ENCODE results near the gene NRXN3.

Gene NRXN3

DNA sequence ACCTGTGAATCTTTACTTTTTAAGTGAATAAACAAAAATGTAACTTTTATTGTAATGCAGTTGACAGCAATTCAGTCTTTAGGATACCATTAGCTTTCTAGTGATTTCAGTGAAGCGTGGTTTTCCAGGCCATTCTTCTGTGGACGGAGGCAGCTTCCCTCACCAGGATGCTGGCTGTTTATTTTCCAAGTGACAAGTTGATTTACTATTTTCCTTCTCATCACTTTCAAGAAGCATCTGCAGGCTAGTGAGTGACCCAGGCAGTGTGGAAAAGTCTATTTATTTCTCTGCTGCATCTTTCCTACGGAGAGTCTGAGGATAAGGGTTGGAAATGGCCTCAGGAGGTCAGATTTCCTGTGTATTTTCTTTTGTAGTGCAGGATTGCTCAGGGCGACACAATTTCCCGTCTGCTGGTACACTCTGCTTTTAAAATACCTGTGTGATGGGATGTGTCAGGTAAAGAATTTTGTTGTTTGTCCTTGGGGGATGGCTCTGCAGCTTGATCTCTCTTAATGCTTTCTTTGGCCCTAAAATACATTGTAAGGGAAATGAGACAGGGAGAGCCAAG lies 467.8 kb downstream of the NRXN3 start:
- H3K9me3 ChIP-seq, result no peaks in the 10 kb centered on the region
- in situ Hi-C loops (cut with MboI; ENCODE audit: low sequenced_read_pairs), result no loop called here
- no peaks in the 10 kb centered on the region for H3K36me3 ChIP-seq (replicated peaks)
- no peaks in the 10 kb centered on the region for H3K27me3 ChIP-seq (ENCODE audit: low read depth)
- DNase-seq (ENCODE audit: low spot score in 2 of 2), result no peak
- no peaks in the 10 kb centered on the region for H3K4me1 ChIP-seq
- H3K4me3 ChIP-seq, result no peak overlapping the region

GRCh38 chr14:78638926-78639325 lies 468.8 kb downstream of the NRXN3 start:
- Histone ChIP-seq H3K27me3 (ENCODE audit: low read depth) (no peaks in the 10 kb centered on the region), H3K4me1 (no peaks in the 10 kb centered on the region), H3K36me3 (replicated peaks) (no peaks in the 10 kb centered on the region), H3K4me3 (no peak overlapping the region), H3K9me3 (no peaks in the 10 kb centered on the region)
- in situ Hi-C loops (cut with MboI; ENCODE audit: low sequenced_read_pairs), result no loop called here
- DNase-seq (ENCODE audit: low spot score in 2 of 2), result no peak

- Histone ChIP-seq H3K9me3 (no peaks in the 10 kb centered on the region), H3K36me3 (replicated peaks) (no peaks in the 10 kb centered on the region), H3K4me1 (no peaks in the 10 kb centered on the region), H3K27me3 (ENCODE audit: low read depth) (no peaks in the 10 kb centered on the region), H3K4me3 (no peak overlapping the region)
- no peak for DNase-seq (ENCODE audit: low spot score in 2 of 2)
- in situ Hi-C loops (cut with MboI; ENCODE audit: low sequenced_read_pairs), result no loop called here
Observed at GRCh38 chr14:78644824-78645559, 474.8 kb downstream of the NRXN3 start.

- H3K27me3 ChIP-seq (ENCODE audit: low read depth), result no peaks in the 10 kb centered on the region
- H3K4me1 ChIP-seq, result no peaks in the 10 kb centered on the region
- no peak overlapping the region for H3K4me3 ChIP-seq
- DNase-seq (ENCODE audit: low spot score in 2 of 2), result no peak
- H3K36me3 ChIP-seq (replicated peaks), result no peaks in the 10 kb centered on the region
- H3K9me3 ChIP-seq, result no peaks in the 10 kb centered on the region
- in situ Hi-C loops (cut with MboI; ENCODE audit: low sequenced_read_pairs), result no loop called here
Observed at GRCh38 chr14:78652727-78653126, 482.6 kb downstream of the NRXN3 start.

DNA sequence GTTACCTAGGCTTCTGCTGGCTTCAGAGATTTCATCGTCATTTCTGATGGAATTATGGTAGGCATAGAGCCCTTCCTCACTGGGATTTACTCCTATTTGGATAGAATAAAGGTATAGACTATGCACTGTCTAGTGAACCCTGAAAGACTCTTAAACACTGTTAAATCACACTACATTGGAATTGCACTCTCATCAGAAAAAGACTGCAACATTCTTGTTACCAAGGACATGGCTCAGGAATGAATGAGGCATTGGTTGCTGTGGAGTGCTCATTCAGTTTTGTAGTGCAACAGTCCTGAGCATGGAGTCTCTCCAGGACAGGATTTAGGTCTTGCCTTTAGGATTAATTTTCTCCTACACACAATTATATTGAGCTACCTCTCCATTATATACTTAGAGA lies 483.0 kb downstream of the NRXN3 start:
- Histone ChIP-seq H3K4me1 (no peaks in the 10 kb centered on the region), H3K27me3 (ENCODE audit: low read depth) (no peaks in the 10 kb centered on the region), H3K4me3 (no peak overlapping the region), H3K36me3 (replicated peaks) (no peaks in the 10 kb centered on the region), H3K9me3 (no peaks in the 10 kb centered on the region)
- in situ Hi-C loops (cut with MboI; ENCODE audit: low sequenced_read_pairs), result no loop called here
- DNase-seq (ENCODE audit: low spot score in 2 of 2), result no peak

- Histone ChIP-seq H3K27me3 (ENCODE audit: low read depth) (no peaks in the 10 kb centered on the region), H3K9me3 (no peaks in the 10 kb centered on the region), H3K36me3 (replicated peaks) (no peaks in the 10 kb centered on the region), H3K4me1 (no peaks in the 10 kb centered on the region), H3K4me3 (no peak overlapping the region)
- no peak for DNase-seq (ENCODE audit: low spot score in 2 of 2)
- in situ Hi-C loops (cut with MboI; ENCODE audit: low sequenced_read_pairs), result no loop called here
Observed at GRCh38 chr14:78657451-78657850, 487.3 kb downstream of the NRXN3 start.

DNA sequence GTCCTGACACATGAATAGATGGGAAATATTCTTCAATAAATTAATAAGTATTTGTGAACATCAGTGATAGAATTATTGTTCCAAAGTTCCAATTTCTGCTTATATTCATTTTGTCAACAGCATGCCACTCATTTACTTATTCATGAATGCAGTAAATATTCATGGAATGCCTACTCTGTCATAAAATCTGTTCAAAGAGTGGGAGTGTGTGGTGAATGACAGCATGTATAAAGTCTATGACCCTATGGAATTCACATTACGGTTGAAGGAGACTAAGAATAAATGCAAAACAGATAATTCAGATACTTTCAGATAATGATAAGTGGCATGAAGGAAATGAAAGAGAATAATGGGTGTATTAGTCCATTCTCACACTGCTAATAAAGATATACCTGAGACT lies 494.7 kb downstream of the NRXN3 start:
- H3K4me1 ChIP-seq, result no peaks in the 10 kb centered on the region
- no peaks in the 10 kb centered on the region for H3K27me3 ChIP-seq (ENCODE audit: low read depth)
- H3K9me3 ChIP-seq, result no peaks in the 10 kb centered on the region
- in situ Hi-C loops (cut with MboI; ENCODE audit: low sequenced_read_pairs), result no loop called here
- DNase-seq (ENCODE audit: low spot score in 2 of 2), result no peak
- H3K36me3 ChIP-seq (replicated peaks), result no peaks in the 10 kb centered on the region
- H3K4me3 ChIP-seq, result no peak overlapping the region

DNA sequence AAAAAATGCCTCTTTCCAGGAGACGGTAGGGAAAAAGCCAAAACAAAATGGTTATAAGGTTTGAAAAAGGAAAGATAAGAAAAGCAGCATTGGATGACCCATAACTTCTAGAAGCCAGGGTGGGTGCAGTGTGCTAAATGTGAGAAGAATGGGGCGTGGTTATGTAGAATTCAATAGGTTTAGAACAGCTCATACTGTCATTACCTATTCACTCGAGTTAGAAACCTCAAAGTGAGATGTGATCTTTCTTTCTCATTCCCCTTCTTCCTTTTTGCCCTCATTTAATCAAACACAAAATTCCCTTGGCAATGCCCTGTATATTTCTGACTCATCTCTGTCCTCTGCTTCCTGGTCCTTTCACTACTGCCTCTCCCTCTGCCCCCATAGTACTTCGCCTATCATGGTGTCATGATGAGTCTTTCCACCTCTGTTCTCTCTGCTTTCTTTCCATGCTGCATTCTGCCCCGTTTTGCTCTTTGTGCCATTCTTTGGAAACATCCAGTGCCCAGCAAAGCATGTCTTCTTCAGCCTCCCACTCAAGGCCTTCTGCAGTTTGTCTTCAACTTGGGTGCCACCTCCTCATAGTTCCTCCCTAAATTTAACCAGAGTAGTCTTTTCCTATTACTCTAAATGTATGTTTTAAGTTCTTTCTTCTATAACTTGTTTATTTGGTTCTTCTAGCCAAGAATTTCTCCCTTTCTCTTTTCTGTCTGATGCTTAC lies 496.3 kb downstream of the NRXN3 start:
- Histone ChIP-seq H3K9me3 (no peaks in the 10 kb centered on the region), H3K4me3 (no peak overlapping the region), H3K4me1 (no peaks in the 10 kb centered on the region), H3K27me3 (ENCODE audit: low read depth) (no peaks in the 10 kb centered on the region), H3K36me3 (replicated peaks) (no peaks in the 10 kb centered on the region)
- in situ Hi-C loops (cut with MboI; ENCODE audit: low sequenced_read_pairs), result no loop called here
- no peak for DNase-seq (ENCODE audit: low spot score in 2 of 2)

DNA sequence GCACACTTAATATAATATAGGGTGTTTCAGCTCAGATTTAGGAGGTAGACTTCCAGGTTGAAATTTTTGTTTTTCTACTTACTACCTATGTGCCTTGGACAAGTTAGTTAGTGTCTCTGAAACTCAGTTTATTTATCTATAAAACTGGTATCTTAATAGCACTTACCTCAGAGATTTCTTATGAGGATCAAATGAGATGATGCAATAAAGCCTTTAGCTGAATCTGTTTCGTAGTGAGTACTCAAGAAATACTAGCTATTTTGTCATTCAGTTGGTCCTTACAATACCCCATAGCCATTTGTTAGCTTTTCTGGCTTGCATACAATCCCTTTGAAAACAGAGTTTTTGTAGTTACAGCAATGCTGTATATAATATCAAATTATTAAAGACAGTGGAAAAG lies 497.0 kb downstream of the NRXN3 start:
- no peak overlapping the region for H3K4me3 ChIP-seq
- H3K4me1 ChIP-seq, result no peaks in the 10 kb centered on the region
- DNase-seq (ENCODE audit: low spot score in 2 of 2), result no peak
- in situ Hi-C loops (cut with MboI; ENCODE audit: low sequenced_read_pairs), result no loop called here
- H3K27me3 ChIP-seq (ENCODE audit: low read depth), result no peaks in the 10 kb centered on the region
- H3K36me3 ChIP-seq (replicated peaks), result no peaks in the 10 kb centered on the region
- no peaks in the 10 kb centered on the region for H3K9me3 ChIP-seq

DNA sequence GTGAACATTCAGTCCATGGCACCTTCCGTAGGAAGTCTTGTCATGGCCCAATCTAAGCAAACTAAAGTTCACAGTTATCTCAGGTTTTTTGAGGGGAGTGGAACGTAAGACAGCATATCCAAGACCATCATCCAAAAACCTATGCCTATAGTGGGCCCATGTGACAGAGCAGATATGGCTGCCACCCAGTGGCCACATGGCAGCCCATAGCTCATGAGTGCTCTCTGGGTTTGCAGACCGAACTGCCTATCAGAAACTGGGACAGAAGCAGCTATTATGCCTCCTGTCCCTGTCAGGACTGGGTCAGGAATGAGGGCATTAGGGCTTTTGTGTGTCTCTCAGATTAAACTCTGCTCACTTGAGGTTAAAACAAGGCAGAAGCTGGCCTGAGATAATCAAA lies 503.7 kb downstream of the NRXN3 start:
- H3K4me1 ChIP-seq, result no peaks in the 10 kb centered on the region
- no peaks in the 10 kb centered on the region for H3K9me3 ChIP-seq
- in situ Hi-C loops (cut with MboI; ENCODE audit: low sequenced_read_pairs), result no loop called here
- no peak overlapping the region for H3K4me3 ChIP-seq
- DNase-seq (ENCODE audit: low spot score in 2 of 2), result no peak
- no peaks in the 10 kb centered on the region for H3K36me3 ChIP-seq (replicated peaks)
- no peaks in the 10 kb centered on the region for H3K27me3 ChIP-seq (ENCODE audit: low read depth)

- Histone ChIP-seq H3K4me1 (no peaks in the 10 kb centered on the region), H3K4me3 (no peak overlapping the region), H3K9me3 (no peaks in the 10 kb centered on the region), H3K36me3 (replicated peaks) (no peaks in the 10 kb centered on the region), H3K27me3 (ENCODE audit: low read depth) (no peaks in the 10 kb centered on the region)
- DNase-seq (ENCODE audit: low spot score in 2 of 2), result no peak
- in situ Hi-C loops (cut with MboI; ENCODE audit: low sequenced_read_pairs), result no loop called here
Observed at GRCh38 chr14:78674820-78675219, 504.6 kb downstream of the NRXN3 start.

DNA sequence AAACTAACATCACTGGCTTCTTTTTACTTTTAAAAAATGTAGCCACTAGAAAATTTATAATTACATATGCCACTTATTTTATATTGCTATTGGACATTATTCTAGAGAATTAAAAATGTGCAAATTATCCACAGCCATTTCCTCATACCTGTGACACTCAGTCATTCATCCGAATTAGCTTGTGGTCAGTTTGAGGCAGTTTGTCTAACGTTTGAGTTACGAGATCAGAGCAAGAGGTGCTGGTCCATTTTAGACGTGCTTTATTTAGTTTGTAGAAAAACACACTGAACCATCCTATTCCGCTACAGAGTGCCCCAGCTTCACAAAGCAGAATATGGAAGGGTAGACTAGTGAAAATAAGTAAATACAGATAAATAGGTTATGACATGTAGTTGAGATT lies 513.0 kb downstream of the NRXN3 start:
- Histone ChIP-seq H3K4me1 (no peaks in the 10 kb centered on the region), H3K4me3 (no peak overlapping the region), H3K9me3 (no peaks in the 10 kb centered on the region), H3K36me3 (replicated peaks) (no peaks in the 10 kb centered on the region), H3K27me3 (ENCODE audit: low read depth) (no peaks in the 10 kb centered on the region)
- no peak for DNase-seq (ENCODE audit: low spot score in 2 of 2)
- in situ Hi-C loops (cut with MboI; ENCODE audit: low sequenced_read_pairs), result no loop called here

GRCh38 chr14:78683981-78684380 lies 513.8 kb downstream of the NRXN3 start:
- no peak for DNase-seq (ENCODE audit: low spot score in 2 of 2)
- no peaks in the 10 kb centered on the region for H3K27me3 ChIP-seq (ENCODE audit: low read depth)
- H3K4me3 ChIP-seq, result no peak overlapping the region
- no peaks in the 10 kb centered on the region for H3K9me3 ChIP-seq
- H3K36me3 ChIP-seq (replicated peaks), result no peaks in the 10 kb centered on the region
- no peaks in the 10 kb centered on the region for H3K4me1 ChIP-seq
- in situ Hi-C loops (cut with MboI; ENCODE audit: low sequenced_read_pairs), result no loop called here

DNA sequence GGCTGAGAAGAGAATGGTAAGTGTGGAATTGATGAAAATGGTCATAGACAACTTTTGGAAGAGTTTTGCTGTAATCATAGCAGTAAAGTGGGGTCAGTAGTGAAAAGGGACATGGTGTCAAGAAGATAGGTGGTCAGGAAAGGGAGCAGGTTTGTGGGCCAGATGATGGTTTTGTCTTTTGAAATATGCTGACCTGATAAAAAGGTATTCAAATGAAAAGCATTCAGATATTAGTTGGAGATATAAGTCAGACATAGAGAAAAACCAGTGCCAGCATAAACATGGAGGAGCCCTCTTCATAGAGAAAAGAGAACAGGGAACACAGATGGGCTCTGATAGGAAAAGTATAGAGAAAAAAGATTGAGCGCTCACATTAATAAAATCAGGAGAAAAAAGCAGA lies 518.3 kb downstream of the NRXN3 start:
- DNase-seq (ENCODE audit: low spot score in 2 of 2), result no peak
- in situ Hi-C loops (cut with MboI; ENCODE audit: low sequenced_read_pairs), result no loop called here
- H3K9me3 ChIP-seq, result no peaks in the 10 kb centered on the region
- no peaks in the 10 kb centered on the region for H3K4me1 ChIP-seq
- no peak overlapping the region for H3K4me3 ChIP-seq
- H3K36me3 ChIP-seq (replicated peaks), result no peaks in the 10 kb centered on the region
- H3K27me3 ChIP-seq (ENCODE audit: low read depth), result no peaks in the 10 kb centered on the region
